OCI-LY7 (cell line): Measurements from ENCODE around the gene SCFD2. TPM values are rescaled to one million over a fixed set of nuclear protein-coding genes. Genes with fewer than 3 reads are reported as not detected.

Experiments used
- BruUV-seq: library from RNA; stranded (reverse); fragments of 400-500 nt; replicated peaks from 2 replicates; lab custom pipeline; 2021; lab: Mats Ljungman, UMichigan
- CTCF ChIA-PET: fragments of 300-600 bp; sonication (Branson Sonifier 250); formaldehyde crosslinking; loops from one replicate; lab custom pipeline; 2022; ENCODE audit warnings: antibody characterized with exemption; ENCODE audit not compliant: unreplicated experiment; lab: Charles Lee
- POLR2A ChIA-PET: fragments of 300-600 bp; sonication (Branson Sonifier 250); formaldehyde crosslinking; loops from one replicate; lab custom pipeline; 2022; ENCODE audit warnings: antibody characterized with exemption; lab: Charles Lee
- DNase-seq: peaks from one replicate; pipeline ENCODE4 v3.0.0-alpha.2; 2015; ENCODE audit warnings: low spot score
- H2AFZ ChIP-seq: fragments of 200-600 bp; sonication (generic), shearing (Covaris generic); 2 replicates; pipeline ENCODE4 v1.6.1; 2014; ENCODE audit warnings: mild to moderate bottlenecking, antibody characterized with exemption, low read length, moderate library complexity
- H3K27ac ChIP-seq: fragments of 200-600 bp; sonication (generic); 2 replicates; pipeline ENCODE4 v1.5.1; 2014; ENCODE audit warnings: mixed run types, low read depth, mild to moderate bottlenecking, moderate library complexity, low read length, inconsistent platforms; ENCODE audit not compliant: poor library complexity, severe bottlenecking
- H3K36me3 ChIP-seq: fragments of 200-600 bp; sonication (generic); 2 replicates; pipeline ENCODE4 v1.6.1; 2014; ENCODE audit warnings: mild to moderate bottlenecking, antibody characterized with exemption, low read length, moderate library complexity, mixed read lengths; ENCODE audit not compliant: insufficient read depth
- H3K4me1 ChIP-seq: fragments of 200-600 bp; sonication (generic); 2 replicates; pipeline ENCODE4 v1.5.1; 2014; ENCODE audit warnings: mild to moderate bottlenecking, low read length; ENCODE audit not compliant: insufficient read depth, poor library complexity, severe bottlenecking
- H3K4me2 ChIP-seq: fragments of 200-600 bp; sonication (generic); 2 replicates; pipeline ENCODE4 v1.6.1; 2014; ENCODE audit warnings: mild to moderate bottlenecking, low read length
- H3K4me3 ChIP-seq: fragments of 200-600 bp; sonication (generic); 2 replicates; pipeline ENCODE4 v1.5.1; 2014; ENCODE audit warnings: mild to moderate bottlenecking, low read depth, low read length; ENCODE audit not compliant: poor library complexity, severe bottlenecking
- H3K79me2 ChIP-seq: fragments of 200-600 bp; sonication (generic); 2 replicates; pipeline ENCODE4 v1.6.1; 2016; ENCODE audit warnings: low read depth, mild to moderate bottlenecking, low read length, moderate library complexity, mixed read lengths; ENCODE audit not compliant: insufficient read depth
- H3K9me2 ChIP-seq: fragments of 200-600 bp; sonication (generic); 2 replicates; pipeline ENCODE4 v1.6.1; 2016; ENCODE audit warnings: mild to moderate bottlenecking, low read length, mixed read lengths; ENCODE audit not compliant: insufficient read depth
- H3K9me3 ChIP-seq: fragments of 200-600 bp; sonication (generic); 2 replicates; pipeline ENCODE4 v1.6.1; 2014; ENCODE audit warnings: mild to moderate bottlenecking, mixed run types, low read length, mixed read lengths
- H4K20me1 ChIP-seq: fragments of 200-600 bp; sonication (generic); 2 replicates; pipeline ENCODE4 v1.6.1; 2014; ENCODE audit warnings: mild to moderate bottlenecking, antibody characterized with exemption, low read length, moderate library complexity, mixed read lengths; ENCODE audit not compliant: insufficient read depth
- EZH2phosphoT487 ChIP-seq: fragments of 200-600 bp; sonication (generic); IDR thresholded peaks from 2 replicates; pipeline ENCODE4 v1.6.1; 2018; ENCODE audit warnings: low read depth, borderline replicate concordance, mild to moderate bottlenecking, mixed run types, antibody characterized with exemption, low read length, moderate library complexity, mixed read lengths
- intact Hi-C: fragments of 100-400 bp; cut with micrococcal nuclease; formaldehyde crosslinking; loops from one replicate; pipeline ENCODE4 v1.10.0; 2022; ENCODE audit not compliant: unreplicated experiment
- total RNA-seq, 2 experiments: library from RNA; depleted of rRNA in 1 of 2; stranded (reverse); fragments of >200 nt in 1 of 2; shearing (Covaris generic) in 1 of 2; gene quantifications; 2 replicates each; pipeline ENCODE4 v1.2.3, GENCODE V29; 2014 to 2022
- TF ChIP-seq, protein P1 (sequence below): fragments of 200-600 bp; sonication (generic); conservative IDR thresholded peaks from 2 replicates; pipeline ENCODE4 v1.5.1; 2014; ENCODE audit warnings: mild to moderate bottlenecking, antibody characterized with exemption, low read length, moderate library complexity, mixed read lengths

Gene SCFD2
- total RNA-seq, 2 experiments from 2014 or later, result 27.2 to 52.0 TPM

DNA sequence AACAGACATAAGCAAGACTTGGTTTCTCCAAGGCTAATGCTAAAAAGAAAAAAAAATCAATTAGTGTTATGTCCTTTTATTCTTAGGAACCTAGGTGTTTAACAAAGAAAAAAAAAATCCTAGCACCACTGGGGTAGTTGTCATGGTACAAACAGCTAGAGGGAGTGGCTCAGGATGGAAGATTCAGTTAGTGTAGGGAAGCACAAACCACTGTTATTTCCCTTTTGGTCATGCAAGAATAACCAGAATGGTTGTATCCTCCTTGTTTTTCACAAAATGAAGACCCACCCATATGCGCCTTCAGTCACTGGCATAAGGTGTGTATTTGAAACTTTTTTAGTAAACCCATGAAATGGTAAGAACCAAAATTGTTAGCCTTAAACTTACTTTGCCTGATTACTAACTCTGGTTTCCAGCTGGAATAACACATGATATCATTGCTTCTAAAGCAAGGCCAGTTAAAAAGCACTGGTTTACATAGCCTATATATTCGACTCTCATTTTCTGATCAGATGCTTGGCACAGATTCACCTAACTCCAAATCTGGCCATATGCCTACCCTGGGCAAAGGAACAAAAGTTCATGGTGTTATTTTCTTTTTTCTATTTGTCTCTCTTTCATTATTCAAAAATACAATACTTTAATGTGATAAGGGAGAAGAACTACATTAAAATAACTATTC is 132.6 kb downstream of the SCFD2 start:
- H3K79me2 ChIP-seq, result no peaks in the 10 kb centered on the region
- no peaks in the 10 kb centered on the region for H3K36me3 ChIP-seq
- no peaks in the 10 kb centered on the region for H4K20me1 ChIP-seq
- H3K4me2 ChIP-seq, result no peak overlapping the region
- TF ChIP-seq EZH2phosphoT487, result no peak
- TF ChIP-seq, protein P1, sequence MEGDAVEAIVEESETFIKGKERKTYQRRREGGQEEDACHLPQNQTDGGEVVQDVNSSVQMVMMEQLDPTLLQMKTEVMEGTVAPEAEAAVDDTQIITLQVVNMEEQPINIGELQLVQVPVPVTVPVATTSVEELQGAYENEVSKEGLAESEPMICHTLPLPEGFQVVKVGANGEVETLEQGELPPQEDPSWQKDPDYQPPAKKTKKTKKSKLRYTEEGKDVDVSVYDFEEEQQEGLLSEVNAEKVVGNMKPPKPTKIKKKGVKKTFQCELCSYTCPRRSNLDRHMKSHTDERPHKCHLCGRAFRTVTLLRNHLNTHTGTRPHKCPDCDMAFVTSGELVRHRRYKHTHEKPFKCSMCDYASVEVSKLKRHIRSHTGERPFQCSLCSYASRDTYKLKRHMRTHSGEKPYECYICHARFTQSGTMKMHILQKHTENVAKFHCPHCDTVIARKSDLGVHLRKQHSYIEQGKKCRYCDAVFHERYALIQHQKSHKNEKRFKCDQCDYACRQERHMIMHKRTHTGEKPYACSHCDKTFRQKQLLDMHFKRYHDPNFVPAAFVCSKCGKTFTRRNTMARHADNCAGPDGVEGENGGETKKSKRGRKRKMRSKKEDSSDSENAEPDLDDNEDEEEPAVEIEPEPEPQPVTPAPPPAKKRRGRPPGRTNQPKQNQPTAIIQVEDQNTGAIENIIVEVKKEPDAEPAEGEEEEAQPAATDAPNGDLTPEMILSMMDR, result no peak
- no peaks in the 10 kb centered on the region for H3K9me2 ChIP-seq
- H3K27ac ChIP-seq, result no peak overlapping the region
- no TSS peak for BruUV-seq
- intact Hi-C loops, result no loop called here
- no peak overlapping the region for H3K4me3 ChIP-seq
- POLR2A ChIA-PET, result interaction anchor here (0.7 kb wide), 1 partner anchor 155 kb away, joined by 3 read pairs; no protein-coding TSS in a partner anchor
- no peaks in the 10 kb centered on the region for H3K9me3 ChIP-seq
- CTCF ChIA-PET, result no interaction called here
- H2AFZ ChIP-seq, result no peak overlapping the region
- H3K4me1 ChIP-seq, result no peaks in the 10 kb centered on the region
- no peak for DNase-seq

DNA sequence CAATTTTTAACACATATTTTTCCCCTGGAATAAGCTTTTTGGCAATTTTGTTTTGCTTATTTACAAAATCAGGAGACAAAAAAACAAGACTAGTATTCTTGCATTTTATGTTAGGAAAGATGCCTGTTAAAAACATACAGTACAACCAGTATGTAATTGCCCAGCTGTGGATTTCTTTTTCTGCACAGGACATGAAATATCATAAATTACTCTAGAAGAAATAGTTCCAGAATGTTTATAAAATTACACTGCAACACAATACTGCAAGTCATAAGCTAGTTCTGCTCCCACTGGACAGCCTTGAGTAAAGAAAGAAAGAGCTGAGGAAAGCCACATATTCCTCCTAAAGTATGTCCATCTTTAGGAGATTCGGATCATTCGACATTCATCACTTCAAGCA is 133.5 kb downstream of the SCFD2 start:
- no peaks in the 10 kb centered on the region for H3K9me3 ChIP-seq
- no peaks in the 10 kb centered on the region for H3K4me1 ChIP-seq
- no peaks in the 10 kb centered on the region for H3K79me2 ChIP-seq
- no peaks in the 10 kb centered on the region for H3K36me3 ChIP-seq
- no peak overlapping the region for H2AFZ ChIP-seq
- no peaks in the 10 kb centered on the region for H4K20me1 ChIP-seq
- no peaks in the 10 kb centered on the region for H3K9me2 ChIP-seq
- DNase-seq, result no peak
- H3K27ac ChIP-seq, result no peak overlapping the region
- no peak for TF ChIP-seq EZH2phosphoT487
- TF ChIP-seq, protein P1, result no peak
- no peak overlapping the region for H3K4me3 ChIP-seq
- intact Hi-C loops, result no loop called here
- BruUV-seq, result no TSS peak
- ChIA-PET CTCF (no interaction called here), POLR2A (no interaction called here)
- H3K4me2 ChIP-seq, result no peak overlapping the region

DNA sequence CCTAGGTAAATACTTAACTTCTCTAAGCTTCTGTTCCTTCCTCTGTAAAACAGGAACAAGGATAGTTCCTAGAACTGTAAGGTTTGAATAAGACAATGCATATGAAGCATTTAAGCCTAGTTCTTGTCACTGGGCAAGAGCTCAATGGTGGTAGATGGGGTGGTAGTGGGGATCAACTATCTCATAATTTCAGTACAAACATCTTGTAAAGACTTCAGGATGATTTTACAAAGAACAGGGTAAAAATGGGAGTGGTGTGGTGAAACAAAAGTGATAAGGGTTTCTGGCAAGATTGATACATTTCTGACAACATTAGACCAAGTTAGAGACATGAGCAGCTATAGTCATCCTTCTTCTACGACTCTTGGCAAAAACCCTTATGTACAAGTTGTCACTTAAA is 137.8 kb downstream of the SCFD2 start:
- H3K79me2 ChIP-seq, result no peaks in the 10 kb centered on the region
- BruUV-seq, result no TSS peak
- H3K4me3 ChIP-seq, result no peak overlapping the region
- DNase-seq, result no peak
- H3K9me3 ChIP-seq, result no peaks in the 10 kb centered on the region
- no peaks in the 10 kb centered on the region for H3K9me2 ChIP-seq
- H3K4me2 ChIP-seq, result no peak overlapping the region
- H3K27ac ChIP-seq, result no peak overlapping the region
- H3K36me3 ChIP-seq, result no peaks in the 10 kb centered on the region
- TF ChIP-seq, protein P1, result no peak
- TF ChIP-seq EZH2phosphoT487, result no peak
- ChIA-PET POLR2A (interaction anchor here (0.6 kb wide), 1 partner anchor 767 kb away, joined by 3 read pairs; no protein-coding TSS in a partner anchor), CTCF (interaction anchor here (0.6 kb wide), 1 partner anchor 9 kb away, joined by 3 read pairs; no protein-coding TSS in a partner anchor)
- H3K4me1 ChIP-seq, result no peaks in the 10 kb centered on the region
- no peak overlapping the region for H2AFZ ChIP-seq
- intact Hi-C loops, result no loop called here
- no peaks in the 10 kb centered on the region for H4K20me1 ChIP-seq
